ENCODE results near the gene TADA3.

DNA sequence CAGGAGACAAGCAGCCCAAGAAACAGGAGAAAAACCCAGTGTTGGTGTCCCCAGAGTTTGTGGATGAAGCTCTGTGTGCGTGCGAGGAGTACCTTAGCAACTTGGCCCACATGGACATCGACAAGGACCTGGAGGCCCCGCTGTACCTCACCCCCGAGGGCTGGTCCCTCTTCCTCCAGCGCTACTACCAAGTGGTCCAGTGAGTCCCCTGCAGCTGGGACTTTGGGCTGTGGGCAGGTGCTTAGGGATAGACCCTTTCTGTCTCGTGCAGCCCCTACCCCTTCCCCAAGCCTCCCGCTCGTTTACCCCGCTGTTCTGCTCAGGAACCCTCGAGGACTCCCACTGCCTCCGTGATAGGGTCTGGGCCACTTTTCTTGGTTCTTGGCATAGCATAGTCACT is 28.3 kb upstream of the TADA3 start:
- TF ChIP-seq, protein P1, sequence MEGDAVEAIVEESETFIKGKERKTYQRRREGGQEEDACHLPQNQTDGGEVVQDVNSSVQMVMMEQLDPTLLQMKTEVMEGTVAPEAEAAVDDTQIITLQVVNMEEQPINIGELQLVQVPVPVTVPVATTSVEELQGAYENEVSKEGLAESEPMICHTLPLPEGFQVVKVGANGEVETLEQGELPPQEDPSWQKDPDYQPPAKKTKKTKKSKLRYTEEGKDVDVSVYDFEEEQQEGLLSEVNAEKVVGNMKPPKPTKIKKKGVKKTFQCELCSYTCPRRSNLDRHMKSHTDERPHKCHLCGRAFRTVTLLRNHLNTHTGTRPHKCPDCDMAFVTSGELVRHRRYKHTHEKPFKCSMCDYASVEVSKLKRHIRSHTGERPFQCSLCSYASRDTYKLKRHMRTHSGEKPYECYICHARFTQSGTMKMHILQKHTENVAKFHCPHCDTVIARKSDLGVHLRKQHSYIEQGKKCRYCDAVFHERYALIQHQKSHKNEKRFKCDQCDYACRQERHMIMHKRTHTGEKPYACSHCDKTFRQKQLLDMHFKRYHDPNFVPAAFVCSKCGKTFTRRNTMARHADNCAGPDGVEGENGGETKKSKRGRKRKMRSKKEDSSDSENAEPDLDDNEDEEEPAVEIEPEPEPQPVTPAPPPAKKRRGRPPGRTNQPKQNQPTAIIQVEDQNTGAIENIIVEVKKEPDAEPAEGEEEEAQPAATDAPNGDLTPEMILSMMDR (IDR thresholded peaks at IDR 0.05), result no peak
- no peak for TF ChIP-seq POLR2A (IDR thresholded peaks at IDR 0.05)
